T-helper 9 cell (primary cell): ENCODE measurements around the gene POLR2J.

Source experiments
- DNase-seq: peaks from one replicate; pipeline ENCODE4 v3.0.0-alpha.2; 2020

Gene POLR2J

DNA sequence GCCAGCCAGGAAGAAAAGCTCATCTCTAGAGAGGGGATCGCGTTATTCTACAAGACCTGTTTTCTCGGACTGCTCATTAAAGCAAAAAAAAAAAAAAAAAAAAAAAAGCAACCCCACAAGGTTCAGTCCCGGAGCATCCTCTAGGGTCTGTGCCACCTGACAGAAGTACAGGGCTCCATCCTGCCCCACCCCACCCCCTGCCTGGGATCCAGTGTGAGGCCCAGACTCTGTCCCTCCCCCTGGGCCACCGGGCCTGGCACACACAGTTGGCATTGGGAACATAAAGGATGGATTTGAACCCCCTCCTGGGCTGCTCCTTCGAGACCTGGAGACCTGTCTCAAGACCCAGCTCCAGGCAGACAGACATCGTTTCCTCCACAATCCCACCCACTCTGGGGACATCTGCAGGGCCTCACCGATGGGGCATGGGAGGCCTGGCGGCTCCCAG lies 44.7 kb downstream of the POLR2J start:
- DNase-seq: peak; percentile 20

DNA sequence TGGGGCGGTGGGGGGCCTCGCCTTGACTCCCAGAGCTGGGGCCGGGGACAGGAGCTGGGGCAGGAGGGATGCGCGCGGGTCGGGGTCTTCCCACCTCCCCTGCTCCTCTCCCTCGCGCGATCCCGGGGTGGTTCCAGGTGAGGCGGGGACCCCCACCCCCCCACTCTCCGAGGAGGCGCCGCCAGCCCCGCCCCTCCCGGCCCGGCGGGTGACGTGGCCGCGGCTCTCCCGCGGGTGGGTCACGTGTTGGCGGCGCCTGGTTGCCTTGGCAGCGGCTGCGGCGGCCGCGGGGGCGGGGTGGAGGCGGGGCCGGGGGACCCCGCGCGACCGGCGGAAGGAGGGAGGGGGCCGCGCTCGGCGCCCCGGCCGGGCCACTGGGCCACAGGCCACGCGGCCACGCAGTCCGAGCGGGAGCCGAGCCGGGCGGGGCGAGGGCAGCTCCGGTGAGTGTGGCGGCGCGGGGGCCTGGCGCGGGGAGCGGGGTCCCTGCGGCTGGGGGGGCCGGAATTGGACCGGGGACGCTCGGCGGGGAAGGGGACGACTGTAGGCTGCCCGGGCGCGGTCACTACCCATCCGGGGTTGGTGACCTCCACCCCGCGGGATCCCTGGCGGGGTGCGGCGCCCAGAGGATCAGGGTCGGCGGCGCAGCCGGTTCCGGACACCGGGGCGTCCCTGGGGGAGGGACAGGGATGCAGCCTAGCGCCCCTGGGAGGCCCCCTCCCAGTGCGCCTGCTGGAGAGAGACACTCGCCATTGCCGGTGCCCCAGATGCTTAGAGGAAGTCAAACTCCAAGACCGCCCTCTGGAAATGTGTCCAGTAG lies 45.3 kb downstream of the POLR2J start, which contains the start of gene ORAI2:
ORAI2 (plus strand) TSS at position 357 of the 820 bp plus-strand sequence. CDS start 5,382 bp downstream, outside the sequence.
- peak; percentile 89 for DNase-seq

DNA sequence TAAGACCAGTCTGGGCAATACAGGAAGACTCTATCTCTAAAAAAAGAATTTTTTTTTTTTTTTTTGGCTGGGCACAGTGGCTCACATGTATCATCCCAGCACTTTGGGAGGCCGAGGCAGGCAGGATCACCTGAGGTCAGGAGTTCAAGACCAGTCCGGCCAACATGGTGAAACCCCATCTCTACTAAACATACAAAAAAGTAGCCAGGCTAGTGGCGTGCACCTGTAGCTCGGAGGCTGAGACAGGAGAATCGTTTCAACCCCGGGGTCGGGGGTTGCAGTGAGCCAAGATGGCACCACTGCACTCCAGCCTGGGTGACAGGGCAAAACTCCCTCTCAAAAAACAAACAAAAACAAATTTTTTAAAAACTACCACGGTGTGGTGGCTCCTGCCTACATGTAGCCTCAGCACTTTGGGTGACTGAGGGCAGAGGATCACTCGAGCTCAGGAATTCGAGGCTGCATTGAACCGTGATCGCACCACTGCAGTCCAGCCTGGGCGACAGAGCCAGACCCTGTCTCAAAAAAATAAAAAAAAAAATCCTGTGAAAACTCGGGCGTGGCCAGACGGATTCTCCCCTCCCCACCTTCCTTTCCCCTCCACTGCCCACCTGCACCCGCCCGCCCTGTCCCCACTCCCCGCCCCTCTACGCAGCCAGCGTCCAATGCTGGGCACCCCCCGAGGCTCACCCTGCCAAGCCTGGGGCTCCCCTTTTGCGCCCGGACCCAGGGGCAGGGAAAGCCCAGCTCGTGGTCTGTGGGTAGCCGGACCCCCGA lies 46.1 kb downstream of the POLR2J start:
- DNase-seq: no peak

DNA sequence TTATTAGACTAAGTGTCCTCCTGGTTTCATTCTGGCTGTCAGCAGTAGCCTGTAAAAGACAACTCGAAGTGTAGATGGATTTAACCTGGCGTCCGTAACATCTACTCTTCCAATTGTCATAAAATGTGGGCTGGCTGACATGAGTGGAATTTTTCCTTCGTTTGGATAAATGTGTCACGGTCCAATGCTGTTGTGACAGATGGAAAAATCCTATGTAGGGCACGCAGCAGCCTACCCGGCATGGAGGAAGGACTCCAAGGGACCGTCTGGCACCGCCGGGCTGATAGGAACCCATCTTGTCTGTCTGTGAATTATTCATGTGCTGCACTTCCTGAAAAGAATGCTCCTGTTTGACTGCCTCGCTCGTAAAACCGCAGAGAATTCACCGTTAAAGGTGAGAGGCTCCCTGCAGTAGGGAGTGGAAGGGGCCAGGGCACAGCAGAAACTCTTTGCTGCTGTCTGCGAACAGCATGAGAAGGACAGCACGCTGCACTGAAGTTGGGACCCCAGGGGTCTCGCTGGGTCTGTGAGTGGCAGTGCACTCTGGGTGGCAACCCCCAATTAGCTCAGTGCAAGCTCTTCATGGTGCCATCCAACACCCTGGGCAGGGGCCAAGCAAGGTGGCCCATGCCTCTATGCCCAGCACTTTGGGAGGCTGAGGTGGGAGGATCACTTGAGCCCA lies 47.0 kb downstream of the POLR2J start:
- DNase-seq: peak; percentile 60

DNA sequence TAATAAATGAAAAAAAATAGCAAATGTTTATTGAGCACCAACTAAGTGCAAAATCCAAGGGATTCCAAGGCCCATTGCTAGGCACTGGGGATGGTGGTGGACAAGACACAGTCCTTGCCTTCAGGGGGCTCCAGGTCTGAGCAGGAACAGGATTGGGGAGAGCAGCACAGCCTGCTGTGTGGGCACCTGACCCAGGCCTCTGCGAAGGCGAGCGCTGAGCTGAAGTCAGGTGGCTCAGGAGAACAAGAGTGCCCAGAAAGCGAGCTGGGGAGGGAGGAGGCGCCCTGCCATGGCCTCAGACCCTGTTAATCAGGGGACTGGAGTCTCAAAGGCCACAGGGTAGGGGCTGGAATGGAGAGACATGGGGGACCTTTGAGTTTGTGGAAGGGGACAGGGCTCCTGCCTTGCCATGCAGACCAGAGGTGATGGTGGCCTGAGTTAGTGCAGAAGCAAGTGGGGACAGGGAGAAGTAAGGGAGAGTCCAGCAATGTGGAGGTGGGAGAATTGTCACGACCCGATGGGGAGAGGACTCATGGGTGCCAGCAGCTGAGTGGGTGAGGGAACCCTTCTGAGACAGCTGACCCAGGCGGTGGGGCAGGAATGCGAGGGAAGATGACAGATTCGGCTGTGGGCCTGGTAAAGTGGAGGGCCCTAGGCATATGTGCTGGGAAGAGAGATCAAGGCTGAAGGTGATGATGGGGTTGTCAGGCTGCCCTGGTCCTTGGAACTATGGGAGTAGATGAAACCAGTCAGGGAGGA lies 49.4 kb downstream of the POLR2J start:
- DNase-seq: no peak

DNA sequence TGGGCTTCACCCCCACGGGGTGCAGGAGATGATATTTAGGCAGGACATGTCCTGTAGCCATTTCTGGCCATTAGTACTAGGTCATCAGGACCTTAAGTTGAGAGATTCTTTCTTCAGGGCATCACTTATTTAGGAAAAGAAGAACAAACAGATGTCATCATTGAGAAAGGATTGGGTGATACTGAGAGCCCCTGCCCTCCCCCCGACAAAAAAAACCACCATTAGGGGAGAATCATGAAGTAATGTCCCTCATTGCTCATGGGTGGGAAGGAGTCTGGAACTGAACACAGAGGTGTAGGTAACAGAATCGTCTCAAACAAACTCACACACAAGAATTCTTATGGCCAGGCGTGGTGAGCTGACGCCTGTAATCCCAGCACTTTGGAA lies 51.7 kb downstream of the POLR2J start:
- DNase-seq: no peak

DNA sequence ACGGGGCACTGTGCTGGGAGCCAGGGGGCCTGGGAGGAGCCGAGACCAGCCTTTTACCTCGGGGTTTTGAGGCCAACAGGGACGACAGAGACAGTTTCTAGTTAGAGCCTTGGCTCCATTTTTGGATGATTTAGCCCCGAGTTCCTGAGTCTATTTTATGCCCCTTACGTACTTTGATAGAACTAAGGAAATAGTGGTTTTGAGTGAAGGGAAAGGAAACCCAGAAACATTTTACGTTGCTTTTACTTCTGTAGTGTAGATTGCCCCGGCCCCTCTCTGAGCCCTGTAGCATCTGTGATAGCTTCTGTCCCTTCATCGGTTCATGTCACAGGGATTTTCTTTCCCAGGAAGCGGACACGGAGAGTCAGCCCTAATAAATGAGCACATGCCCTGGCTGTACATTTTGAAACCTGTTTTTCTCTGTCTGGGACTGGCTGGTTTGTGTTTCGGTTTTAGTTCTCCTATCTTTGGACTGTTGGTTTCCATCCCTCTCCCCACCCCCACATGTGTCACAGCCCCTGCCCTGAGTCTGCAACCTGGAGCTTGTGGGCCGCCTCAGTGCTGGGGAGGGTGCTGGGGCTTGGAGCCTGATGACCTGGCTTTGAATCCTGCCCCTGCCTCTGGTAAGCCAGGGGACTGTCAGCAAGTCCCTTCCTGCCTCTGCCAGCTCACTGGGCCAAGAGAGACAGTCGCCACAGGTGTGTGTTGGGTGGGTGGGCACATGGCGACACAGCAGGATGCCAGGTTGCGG lies 52.3 kb downstream of the POLR2J start:
- peak; percentile 47 for DNase-seq

DNA sequence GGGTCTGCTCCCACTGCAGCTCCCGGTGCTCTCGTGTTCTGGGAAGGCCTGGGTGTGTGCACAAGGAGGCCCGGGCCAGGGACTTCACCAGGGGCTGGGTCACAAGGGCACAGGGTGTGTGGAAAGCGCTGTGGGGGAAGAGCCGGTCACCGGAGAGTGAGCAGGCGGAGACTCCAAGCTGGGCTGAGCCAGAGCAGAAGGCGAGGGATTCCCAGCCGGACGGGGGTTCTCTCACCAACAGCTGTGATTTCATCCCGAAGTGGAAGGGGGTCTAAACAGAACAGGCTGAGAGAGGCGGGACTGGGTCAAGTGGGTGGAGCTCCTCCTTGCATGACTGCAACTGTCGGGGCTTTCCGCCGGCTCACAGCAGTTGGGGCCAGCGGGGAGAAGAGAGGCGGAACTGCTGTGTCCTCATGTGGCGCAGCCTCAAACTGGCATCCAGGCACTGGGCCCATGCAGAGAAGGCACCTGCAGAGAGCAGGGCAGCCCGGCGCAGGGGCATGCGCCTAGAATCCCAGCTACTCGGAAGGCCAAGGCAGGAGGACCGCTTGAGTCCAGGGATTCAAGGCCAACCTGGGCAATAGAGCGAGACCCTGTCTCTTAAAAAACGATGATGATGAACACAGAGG lies 53.0 kb downstream of the POLR2J start:
- DNase-seq: peak; percentile 80

DNA sequence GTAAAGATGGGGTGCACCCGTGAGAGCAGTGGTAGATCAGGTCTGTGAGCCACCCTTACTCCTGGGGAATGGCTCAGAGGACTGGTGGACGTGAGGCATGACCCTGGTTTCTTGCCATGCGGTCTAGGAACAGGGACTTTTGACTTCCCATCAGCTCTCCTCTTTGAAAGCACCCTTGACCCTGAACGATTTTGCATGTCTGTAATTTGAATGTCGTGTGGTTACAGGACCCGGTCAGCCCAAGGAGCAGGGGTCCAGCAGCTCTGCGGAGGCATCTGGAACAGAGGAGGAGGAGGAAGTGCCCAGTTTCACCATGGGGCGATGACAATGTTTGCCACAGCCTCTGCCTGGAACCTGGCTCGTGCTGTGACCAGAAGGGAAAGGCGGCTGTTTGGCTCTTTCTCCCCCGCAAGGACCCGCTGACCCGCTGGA lies 53.9 kb downstream of the POLR2J start:
- no peak for DNase-seq

DNA sequence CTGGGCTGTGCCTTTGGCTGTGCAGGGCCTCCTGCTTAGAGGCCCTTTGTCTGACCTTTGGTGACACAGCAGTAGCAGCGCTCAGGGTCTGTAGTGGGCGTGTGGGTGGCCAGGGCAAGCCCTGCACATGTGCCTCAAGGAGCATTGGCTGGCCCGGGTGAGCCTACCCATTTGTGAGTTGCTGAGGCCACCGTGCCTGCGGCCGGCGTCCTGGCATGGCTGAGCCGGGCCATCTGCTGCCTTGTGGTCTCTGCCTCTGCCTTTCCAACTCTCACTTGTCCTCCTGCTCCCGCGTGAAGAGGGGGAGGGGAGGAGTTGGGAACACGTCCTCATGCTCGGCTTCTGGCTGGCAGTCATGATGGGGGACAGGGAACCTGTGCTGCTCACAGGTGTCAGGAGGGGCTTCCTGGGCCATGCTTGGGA lies 54.6 kb downstream of the POLR2J start:
- no peak for DNase-seq
